ENCODE results near the gene ST6GALNAC5.

DNA sequence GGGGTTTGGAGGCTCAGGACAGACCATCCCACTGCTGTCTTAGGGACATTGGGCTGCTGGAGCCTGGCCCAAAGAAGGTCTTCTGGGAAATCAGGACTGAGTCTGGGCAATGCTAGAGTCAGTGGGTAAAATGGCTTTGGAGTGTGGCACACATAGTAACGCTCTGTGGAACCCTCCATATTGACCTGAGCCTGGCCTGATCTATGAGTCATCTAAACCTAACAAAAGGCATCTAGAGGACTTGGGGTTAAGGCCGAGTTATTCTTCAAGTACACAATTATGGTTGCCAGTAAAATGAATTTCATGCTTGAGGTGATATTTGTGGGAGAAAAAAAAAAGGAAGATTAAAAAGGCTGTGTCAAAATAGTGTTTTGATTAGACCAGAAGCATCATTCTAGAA lies 77.7 kb downstream of the ST6GALNAC5 start:
- TF ChIP-seq POLR2A (IDR thresholded peaks at IDR 0.05; ENCODE audit: low read length) (no peak), GATA1 (IDR thresholded peaks at IDR 0.05; ENCODE audit: low read depth, low read length) (no peak)
